IPS-18c (cell line): ENCODE results near the gene IL10RB.
"Not testable (repeated sequence)": the region's sequence is repeated elsewhere in the genome, so short reads cannot be mapped to it uniquely, and the experiment has no call there.

Experiments
- H3K4me3 ChIP-seq: 2 replicates; pipeline ENCODE4 v1.7.0; 2013; ENCODE audit warnings: low read depth, mild to moderate bottlenecking, low read length, moderate library complexity; ENCODE audit not compliant: insufficient read depth
- H3K9me3 ChIP-seq: one replicate; pipeline ENCODE4 v1.6.1; 2013; ENCODE audit warnings: mild to moderate bottlenecking, low read length, moderate library complexity; ENCODE audit not compliant: control insufficient read depth, insufficient read depth

Gene IL10RB

DNA sequence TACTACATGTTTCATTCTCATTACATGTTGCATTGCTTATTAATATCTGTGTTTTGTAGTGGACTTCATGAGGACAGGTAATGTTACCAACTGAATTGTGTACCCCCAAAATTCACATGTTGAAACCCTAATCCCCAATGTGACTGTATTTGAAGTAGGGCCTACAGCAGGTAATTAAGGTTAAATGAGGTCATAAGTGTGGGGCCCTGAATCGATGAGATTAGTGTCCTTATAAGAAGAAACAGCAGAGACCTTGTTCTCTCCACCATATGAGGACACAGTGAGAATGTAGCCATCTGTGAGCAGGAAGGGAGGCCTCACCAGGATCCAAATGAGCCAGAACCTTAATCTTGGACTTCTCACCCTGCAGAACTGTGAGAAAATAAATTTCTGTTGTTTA lies 43.6 kb downstream of the IL10RB start:
- no peak overlapping the region for H3K4me3 ChIP-seq
- peaks cover 2% of the 10 kb centered on the region for H3K9me3 ChIP-seq

DNA sequence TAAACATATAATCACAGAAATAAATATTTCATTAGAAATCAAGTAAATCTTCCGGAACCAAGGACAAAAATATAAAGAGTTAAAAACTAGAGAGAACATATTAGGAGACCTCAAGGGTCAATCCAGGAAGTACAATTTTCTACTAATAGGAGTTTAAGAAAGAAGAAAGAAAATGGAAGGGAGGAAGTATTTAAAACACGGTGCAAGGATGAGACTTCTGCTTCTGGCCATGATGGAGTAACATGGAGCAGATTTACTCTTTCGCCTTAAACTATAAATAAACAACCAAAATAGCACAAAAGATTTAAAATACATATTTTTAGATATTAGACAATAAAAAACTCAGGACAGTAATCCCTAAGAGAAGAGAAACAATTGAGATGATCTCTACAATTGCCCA lies 46.0 kb downstream of the IL10RB start:
- H3K9me3 ChIP-seq, result peaks cover 2% of the 10 kb centered on the region
- no peak overlapping the region for H3K4me3 ChIP-seq

DNA sequence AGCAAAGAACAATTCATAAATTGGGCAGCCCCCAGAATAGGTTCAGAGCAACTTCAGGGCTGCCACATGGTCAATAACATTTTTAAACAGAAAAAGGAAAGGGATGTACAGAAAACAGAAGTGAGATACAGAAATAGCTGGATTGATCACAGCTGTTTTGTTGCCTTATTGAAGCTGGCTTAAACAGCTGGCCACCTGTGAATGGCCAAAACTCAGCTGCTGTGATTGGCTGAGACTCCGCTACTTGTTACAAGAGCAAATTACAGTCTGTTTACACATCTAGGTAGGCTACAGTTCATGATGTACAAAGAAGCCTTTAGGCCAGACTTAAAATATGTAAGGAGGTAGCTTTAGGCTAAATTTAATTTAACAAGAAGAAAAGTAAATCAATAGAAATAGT lies 47.0 kb downstream of the IL10RB start:
- H3K9me3 ChIP-seq, result peaks cover 2% of the 10 kb centered on the region
- H3K4me3 ChIP-seq, result no peak overlapping the region

DNA sequence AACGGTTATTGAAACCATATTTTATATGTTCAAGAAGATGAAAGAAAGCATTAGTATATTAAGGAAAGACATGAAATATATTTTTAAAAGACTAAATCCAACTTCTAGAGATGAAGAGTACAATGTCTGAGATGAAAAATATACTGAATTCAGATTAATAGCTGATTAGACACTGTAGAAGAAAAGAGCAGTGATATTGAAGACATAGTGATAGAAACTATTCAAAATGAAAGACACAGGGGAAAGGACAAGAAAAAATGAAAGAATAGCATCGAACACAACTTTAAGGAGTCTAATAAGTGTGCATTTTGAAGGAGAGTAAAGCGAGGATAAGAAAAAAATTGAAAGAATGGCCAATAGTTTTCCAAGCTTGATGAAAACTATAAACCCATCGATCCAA lies 47.4 kb downstream of the IL10RB start:
- Histone ChIP-seq H3K4me3 (no peak overlapping the region), H3K9me3 (peaks cover 2% of the 10 kb centered on the region)

DNA sequence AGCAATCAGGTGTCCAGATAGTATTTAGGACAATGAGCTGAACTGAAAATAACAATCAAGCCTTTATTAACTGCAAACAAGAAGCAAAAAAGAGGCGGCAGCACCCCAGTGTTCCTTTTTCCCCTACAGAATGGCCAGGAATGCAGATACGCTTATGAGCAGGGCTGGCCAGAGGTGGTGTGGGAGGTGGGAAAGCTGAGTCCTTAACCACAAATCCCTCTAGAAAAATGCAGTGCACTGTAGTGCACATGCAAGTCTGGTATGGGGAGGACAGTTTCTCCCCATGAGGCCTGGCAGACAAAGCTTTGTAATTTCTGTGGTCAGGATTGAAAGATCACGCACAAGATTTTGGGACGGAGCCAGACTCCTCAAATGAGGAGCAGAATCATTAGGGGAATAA lies 47.9 kb downstream of the IL10RB start:
- H3K4me3 ChIP-seq, result no peak overlapping the region
- H3K9me3 ChIP-seq, result peaks cover 2% of the 10 kb centered on the region

DNA sequence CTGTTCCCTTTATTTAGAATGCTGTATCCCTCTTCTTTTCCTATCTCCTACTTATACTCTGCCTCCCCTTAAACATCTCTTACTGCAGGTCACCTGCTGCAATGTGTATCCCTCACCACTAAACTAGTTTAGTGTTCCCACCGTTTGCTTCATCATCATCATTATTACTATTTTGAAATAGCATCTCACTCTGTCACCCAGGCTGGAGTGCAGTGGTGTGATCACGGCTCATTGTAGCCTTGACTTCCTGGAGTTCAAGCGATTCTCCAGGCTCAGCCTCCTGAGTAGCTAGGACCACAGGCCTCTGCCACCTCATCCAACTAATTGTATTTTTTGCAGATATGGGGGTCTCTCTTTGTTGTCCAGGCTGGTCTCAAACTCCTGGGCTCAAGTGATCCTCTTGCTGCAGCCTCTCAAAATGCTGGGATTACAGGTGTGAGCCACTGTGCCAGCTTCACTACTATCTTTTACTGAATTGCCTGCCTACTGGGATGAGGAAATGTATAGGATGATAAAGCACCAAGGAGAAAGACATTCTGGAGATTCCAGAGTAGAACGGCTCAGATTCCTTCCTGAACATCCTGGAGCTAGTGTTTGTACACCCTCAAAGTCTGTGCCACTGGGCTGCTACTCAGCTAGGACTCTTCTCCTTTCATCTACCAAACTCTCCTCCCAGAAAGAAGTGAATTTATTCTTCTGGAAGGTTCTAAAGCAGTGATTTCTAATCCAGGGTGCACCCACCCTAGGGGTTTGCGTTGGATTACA lies 50.0 kb downstream of the IL10RB start:
- no peak overlapping the region for H3K4me3 ChIP-seq
- peaks cover 2% of the 10 kb centered on the region for H3K9me3 ChIP-seq

DNA sequence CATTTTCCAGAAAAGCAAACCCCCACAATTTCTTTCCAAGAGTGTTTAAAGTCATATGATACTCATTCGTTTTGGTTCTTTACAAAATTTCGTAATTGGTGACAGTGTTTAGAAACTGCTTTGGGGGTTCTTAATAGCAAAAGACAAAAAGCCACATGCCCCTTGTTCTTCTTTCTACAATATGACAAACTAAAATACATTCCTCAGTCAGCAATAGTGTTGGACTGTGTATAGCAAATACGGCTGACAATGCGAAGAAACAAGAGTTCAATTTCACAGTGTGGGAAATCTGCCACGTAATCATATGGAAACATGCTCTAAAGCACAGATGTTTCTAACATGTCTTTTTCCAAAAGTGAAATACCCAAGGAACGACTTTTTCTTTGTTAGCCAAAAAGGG lies 51.0 kb downstream of the IL10RB start:
- Histone ChIP-seq H3K9me3 (peaks cover 2% of the 10 kb centered on the region), H3K4me3 (no peak overlapping the region)

DNA sequence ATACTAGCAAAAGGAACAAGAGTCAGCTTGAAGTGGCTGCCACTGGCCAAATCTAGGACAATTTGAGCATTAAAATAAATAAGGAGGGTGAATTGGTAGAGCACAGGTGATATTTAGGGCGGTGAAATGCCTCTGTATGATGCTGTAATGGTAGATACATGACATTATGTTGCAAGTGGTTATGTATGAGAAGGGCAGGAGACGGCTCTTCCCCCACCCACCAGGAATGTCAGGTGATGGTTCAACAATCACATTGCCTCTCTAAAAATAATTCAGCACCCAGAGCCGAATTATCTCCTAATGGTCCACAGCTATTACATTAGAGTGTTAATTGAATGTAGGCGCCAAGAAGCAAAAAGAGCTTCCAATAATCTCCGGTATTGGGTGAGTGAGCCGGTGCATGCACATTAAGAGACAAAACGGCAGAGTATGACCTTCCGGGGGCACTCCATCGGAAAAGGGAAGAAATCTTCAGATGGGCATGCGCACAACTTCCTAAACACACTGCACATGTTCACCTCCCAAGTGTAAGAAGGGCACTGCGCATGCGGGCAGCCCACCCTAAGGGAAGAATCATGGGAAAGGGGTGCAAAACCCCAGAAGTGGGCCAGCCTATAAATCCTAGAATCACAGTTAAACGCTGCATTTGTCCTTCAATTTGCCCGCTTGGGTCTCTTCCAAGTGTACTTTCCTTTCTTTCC lies 51.8 kb downstream of the IL10RB start:
- H3K9me3 ChIP-seq, result peaks cover 2% of the 10 kb centered on the region
- no peak overlapping the region for H3K4me3 ChIP-seq

DNA sequence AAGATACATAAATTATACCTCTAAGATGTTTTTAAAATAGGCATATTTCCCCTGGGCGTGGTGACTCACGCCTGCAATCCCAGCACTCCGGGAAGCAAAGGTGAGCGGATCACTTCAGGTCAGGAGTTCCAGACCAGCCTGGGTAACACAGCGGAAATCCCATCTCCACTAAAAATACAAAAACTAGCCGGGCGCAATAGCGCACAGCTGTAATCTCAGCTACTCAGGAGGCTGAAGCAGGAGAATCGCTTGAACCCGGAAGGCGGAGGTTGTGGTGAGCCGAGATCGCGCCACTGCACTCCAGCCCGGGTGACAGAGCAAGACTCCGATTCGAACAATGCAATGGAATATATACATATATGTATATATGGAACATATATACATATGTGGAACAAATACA lies 54.8 kb downstream of the IL10RB start:
- not testable (repeated sequence) for H3K4me3 ChIP-seq, H3K9me3 ChIP-seq

DNA sequence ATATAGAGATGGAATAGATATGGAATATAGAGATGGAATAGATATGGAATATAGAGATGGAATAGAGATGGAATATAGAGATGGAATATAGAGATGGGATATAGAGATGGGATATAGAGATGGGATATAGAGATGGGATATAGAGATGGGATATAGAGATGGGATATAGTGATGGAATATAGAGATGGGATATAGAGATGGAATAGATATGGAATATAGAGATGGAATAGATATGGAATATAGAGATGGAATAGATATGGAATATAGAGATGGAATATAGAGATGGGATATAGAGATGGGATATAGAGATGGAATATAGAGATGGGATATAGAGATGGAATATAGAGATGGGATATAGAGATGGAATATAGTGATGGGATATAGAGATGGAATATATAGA lies 57.4 kb downstream of the IL10RB start:
- not testable (repeated sequence) for H3K9me3 ChIP-seq, H3K4me3 ChIP-seq

DNA sequence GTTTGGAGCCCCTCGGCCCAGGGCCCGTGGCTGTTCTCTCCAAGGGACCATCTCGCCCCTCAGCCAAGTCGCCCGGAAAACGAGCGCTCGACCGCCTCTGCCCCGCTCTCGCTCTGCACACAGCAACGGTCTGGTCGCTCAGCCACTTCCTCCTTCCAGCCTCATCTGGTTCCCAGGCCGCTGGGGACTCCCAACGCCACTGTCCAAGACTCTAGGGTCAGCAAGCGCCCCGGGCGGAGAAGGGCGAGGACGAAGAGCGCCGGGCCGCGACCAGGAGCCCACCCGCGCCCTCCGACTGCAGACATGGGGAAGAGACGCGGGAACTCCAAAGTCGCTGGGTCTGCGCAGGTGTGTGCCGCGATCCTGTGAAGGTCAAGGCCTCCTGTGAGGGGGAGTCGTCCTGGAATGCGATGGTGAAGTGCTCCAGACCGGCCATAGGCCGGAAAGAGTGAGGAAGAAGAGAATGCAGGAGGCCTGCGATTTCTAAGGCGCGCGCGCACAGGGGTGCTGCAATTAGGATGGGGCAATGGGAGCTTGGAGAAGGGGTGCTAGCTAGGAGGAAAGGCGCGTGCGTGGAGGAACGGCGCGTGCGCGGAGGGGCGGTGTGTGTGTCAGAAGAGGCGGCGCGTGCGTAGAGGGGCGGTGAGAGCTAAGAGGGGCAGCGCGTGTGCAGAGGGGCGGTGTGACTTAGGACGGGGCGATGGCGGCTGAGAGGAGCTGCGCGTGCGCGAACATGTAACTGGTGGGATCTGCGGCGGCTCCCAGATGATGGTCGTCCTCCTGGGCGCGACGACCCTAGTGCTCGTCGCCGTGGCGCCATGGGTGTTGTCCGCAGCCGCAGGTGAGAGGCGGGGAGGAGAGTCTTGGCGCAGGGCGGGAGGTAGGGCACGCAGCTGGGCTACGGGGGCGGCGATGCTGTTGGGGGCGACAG lies 58.4 kb downstream of the IL10RB start, which contains the start of gene IFNAR1:
Gene IFNAR1, plus strand, starts transcription at position 680 of the 931 bp plus-strand sequence. Its CDS starts 86 bp downstream, at position 766.
- H3K4me3 ChIP-seq, result peak within 1 kb of the TSS; percentile 70
- no peaks in the 10 kb centered on the region for H3K9me3 ChIP-seq

DNA sequence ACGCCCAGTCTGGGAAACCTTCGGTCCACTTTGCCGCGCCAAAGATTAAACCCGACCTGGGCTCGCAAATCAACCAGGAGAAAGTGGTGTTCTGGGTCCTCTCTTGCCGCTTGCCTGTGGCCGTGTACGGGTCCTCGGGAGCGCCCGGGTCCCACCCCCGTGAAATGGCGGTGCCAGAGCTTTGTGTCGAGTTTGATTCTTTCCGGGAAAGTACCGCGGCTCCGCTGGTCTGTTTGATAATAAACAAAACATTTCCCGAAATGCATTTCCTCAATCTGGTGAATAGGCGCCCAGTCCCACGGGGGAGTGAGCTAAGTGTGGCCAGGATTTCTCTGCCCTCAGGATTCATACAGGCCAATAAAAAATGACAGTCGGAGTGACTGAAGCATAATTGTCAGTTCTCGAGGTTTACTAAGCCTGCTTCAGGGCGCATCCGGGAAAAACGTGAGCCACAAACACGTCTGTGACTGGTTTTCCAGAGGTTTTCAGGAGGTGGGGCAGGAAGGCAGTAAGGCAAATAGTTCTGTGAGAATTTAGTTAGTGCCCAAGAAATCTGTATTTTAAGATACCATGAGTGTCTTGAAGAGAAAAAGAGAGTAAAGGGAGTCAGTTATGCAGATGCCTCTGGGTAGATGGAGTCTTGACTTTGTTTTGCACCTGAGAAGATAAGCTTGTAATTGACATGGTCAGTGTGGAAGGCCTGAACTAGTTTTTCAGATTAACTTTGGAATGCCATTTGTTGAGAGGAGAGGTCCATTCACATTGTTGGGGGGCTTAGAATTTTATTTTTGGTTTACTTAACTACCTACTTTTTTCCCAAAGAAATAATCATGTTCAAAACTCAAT lies 59.3 kb downstream of the IL10RB start:
- H3K4me3 ChIP-seq, result peak overlapping the region; percentile 70
- H3K9me3 ChIP-seq, result no peaks in the 10 kb centered on the region

DNA sequence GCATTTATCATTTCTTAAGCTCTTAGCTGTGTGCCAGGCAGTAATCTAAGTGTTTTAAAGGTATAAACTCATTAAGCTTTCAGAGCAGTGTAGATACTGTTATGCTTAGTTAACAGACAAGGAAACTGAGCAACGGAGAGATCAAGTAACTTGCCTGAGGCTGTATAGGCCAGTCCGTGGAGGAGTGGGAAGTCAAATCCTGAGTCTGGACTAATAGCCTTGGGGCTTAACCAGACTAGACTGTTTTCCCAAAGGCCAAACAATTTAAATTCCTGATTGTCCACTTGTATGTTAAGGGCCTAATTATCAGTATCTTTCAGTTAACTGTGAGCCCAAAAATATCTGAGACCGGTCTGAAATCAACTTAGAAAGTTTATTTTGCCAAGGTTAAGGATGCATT lies 61.2 kb downstream of the IL10RB start:
- no peak overlapping the region for H3K4me3 ChIP-seq
- H3K9me3 ChIP-seq, result no peaks in the 10 kb centered on the region

DNA sequence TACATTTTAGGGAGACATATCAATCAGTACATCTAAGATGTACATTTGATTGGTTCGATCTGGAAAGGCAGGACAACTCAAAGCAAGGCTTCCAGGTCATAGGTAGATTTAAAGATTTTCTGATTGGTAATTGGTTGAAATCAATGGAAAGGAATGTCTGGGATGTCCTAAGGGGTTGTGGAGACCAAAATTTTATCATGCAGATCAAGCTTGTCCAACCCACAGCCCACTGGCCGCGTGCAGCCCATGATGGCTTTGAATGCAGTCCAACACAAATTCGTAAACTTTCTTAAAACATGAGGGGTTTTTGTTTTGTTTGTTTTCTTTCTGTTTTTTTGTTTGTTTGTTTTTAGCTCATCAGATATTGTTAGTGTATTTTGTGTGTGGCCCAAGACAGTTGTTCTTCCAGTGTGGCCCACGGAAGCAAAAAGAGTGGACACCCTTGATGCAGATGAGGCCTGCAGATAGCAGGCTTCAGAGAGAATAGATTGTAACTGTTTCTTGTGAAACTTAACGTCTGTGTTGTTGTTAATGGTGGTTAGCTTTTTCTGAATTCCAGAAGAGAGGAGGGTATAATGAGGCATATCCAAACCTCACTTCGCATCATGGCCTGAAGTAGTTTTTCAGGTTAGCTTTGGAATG lies 61.7 kb downstream of the IL10RB start:
- Histone ChIP-seq H3K9me3 (no peaks in the 10 kb centered on the region), H3K4me3 (no peak overlapping the region)

DNA sequence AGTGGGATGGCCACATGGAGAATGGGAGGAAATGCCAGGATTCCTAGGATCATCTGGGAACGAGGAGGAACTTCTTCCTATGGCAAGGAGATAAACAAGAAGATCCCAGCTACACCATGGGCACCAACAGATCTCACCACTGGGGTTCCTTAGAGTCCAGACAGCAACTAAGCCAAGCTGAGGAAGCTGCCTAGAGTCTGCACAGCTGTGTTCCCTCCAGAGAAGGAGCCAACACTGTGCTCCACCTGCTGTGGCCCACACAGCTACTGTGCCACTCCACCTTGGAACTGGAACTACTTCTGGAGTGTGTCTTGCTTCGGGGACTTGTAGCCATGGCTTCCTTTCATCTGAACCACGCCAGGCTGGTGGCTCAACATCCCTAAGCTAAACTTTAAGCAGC lies 64.6 kb downstream of the IL10RB start:
- H3K9me3 ChIP-seq, result no peaks in the 10 kb centered on the region
- no peak overlapping the region for H3K4me3 ChIP-seq

DNA sequence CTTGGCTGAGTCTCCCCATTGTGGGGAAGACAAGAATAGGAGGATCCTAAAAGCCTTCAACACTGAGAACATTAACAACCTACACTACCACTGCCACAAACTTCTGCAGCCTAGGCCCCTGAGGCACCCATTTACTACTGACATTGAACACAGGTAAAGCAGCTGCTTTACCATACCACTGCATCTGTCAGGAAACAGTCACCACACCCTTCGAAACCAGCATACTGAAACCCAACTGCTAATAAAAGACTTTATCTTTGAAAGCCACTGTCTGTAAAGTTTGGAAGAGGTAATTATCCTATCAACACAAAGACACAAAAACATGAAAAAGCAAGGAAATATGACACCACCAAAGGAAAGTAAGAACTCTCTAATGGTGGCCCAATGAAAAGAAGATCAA lies 66.0 kb downstream of the IL10RB start:
- Histone ChIP-seq H3K4me3 (no peak overlapping the region), H3K9me3 (no peaks in the 10 kb centered on the region)
